Activated CD4-positive, CD25-positive, alpha-beta regulatory T cell treated with anti-CD3 and anti-CD28 coated beads, Interleukin-2, amount 50 U/mL, for 16 hours (primary cell): ENCODE results near the gene NGB.
"Not testable (repeated sequence)": the region's sequence is repeated elsewhere in the genome, so short reads cannot be mapped to it uniquely, and the experiment has no call there.

Experiments used
- DNase-seq: peaks from one replicate; pipeline ENCODE4 v3.0.0-alpha.2; 2020; ENCODE audit warnings: low read depth, low spot score

Gene NGB

GRCh38 chr14:77271113-77271710 is at the start of gene NGB:
TSS of gene NGB (minus strand) at chr14:77271206. CDS start at chr14:77270937, 269 bp downstream.
- DNase-seq, result no peak

- DNase-seq, result peak; percentile 82
Observed at GRCh38 chr14:77320238-77320935, 49.4 kb upstream of the NGB start, which contains the start of gene POMT2. TSS of gene POMT2 (minus strand) at chr14:77320883. CDS start at chr14:77320681, 202 bp downstream.

GRCh38 chr14:77319422-77319821 is 48.4 kb upstream of the NGB start:
- DNase-seq, result no peak

- DNase-seq, result not testable (repeated sequence)
Observed at GRCh38 chr14:77318756-77319155, 47.8 kb upstream of the NGB start.

GRCh38 chr14:77318006-77318553 is 47.1 kb upstream of the NGB start:
- no peak for DNase-seq

GRCh38 chr14:77316872-77317301 is 45.9 kb upstream of the NGB start:
- no peak for DNase-seq

GRCh38 chr14:77316195-77316505 is 45.1 kb upstream of the NGB start:
- DNase-seq, result no peak

GRCh38 chr14:77314539-77315457 is 43.8 kb upstream of the NGB start:
- no peak for DNase-seq

GRCh38 chr14:77314043-77314442 is 43.0 kb upstream of the NGB start:
- DNase-seq, result no peak

- no peak for DNase-seq
Observed at GRCh38 chr14:77313371-77313770, 42.4 kb upstream of the NGB start.

GRCh38 chr14:77311217-77311616 is 40.2 kb upstream of the NGB start:
- DNase-seq, result no peak

- no peak for DNase-seq
Observed at GRCh38 chr14:77310026-77310425, 39.0 kb upstream of the NGB start.

- DNase-seq, result no peak
Observed at GRCh38 chr14:77309131-77309530, 38.1 kb upstream of the NGB start.

- DNase-seq, result no peak
Observed at GRCh38 chr14:77306851-77307496, 36.0 kb upstream of the NGB start.

- DNase-seq, result no peak
Observed at GRCh38 chr14:77306416-77306815, 35.4 kb upstream of the NGB start.

GRCh38 chr14:77305696-77306095 is 34.7 kb upstream of the NGB start:
- no peak for DNase-seq

GRCh38 chr14:77303417-77304156 is 32.6 kb upstream of the NGB start:
- DNase-seq, result no peak

GRCh38 chr14:77302926-77303325 is 31.9 kb upstream of the NGB start:
- peak; percentile 10 for DNase-seq

GRCh38 chr14:77301103-77301502 is 30.1 kb upstream of the NGB start:
- peak; percentile 13 for DNase-seq

- no peak for DNase-seq
Observed at GRCh38 chr14:77299771-77300170, 28.8 kb upstream of the NGB start.

GRCh38 chr14:77296906-77297305 is 25.9 kb upstream of the NGB start:
- DNase-seq, result no peak
